ENCODE data around the gene CDK13.
"Not testable (repeated sequence)": the region's sequence is repeated elsewhere in the genome, so short reads cannot be mapped to it uniquely, and the experiment has no call there.

CDK13 gene

GRCh38 chr7:39949971-39950472 is at the start of gene CDK13:
CDK13 (plus strand) TSS chr7:39950256; CDS start chr7:39950642, 386 bp downstream.
- H3K9ac ChIP-seq (ENCODE audit: low read length), result peak within 1 kb of the TSS; percentile 99
- DNase-seq (ENCODE audit: low read depth), result peak; percentile 83
- H3K9me3 ChIP-seq (ENCODE audit: control insufficient read depth, low read length), result no peaks in the 10 kb centered on the region
- H3K4me1 ChIP-seq (ENCODE audit: control insufficient read depth, insufficient read depth, low read length), result peaks cover 23% of the 10 kb centered on the region
- no peaks in the 10 kb centered on the region for H3K36me3 ChIP-seq (ENCODE audit: control insufficient read depth, insufficient read depth, low read length, severe bottlenecking)
- H3K27me3 ChIP-seq (replicated peaks; ENCODE audit: control insufficient read depth, insufficient read depth, low read length), result no peaks in the 10 kb centered on the region
- peak within 1 kb of the TSS; percentile 97 for H3K4me3 ChIP-seq (ENCODE audit: low read length)

- Histone ChIP-seq H3K9ac (ENCODE audit: low read length) (no peak overlapping the region), H3K4me1 (ENCODE audit: control insufficient read depth, insufficient read depth, low read length) (no peaks in the 10 kb centered on the region), H3K4me3 (ENCODE audit: low read length) (no peak overlapping the region), H3K27me3 (replicated peaks; ENCODE audit: control insufficient read depth, insufficient read depth, low read length) (peaks cover 9% of the 10 kb centered on the region), H3K9me3 (ENCODE audit: control insufficient read depth, low read length) (peaks cover 7% of the 10 kb centered on the region), H3K36me3 (ENCODE audit: control insufficient read depth, insufficient read depth, low read length, severe bottlenecking) (no peaks in the 10 kb centered on the region)
- DNase-seq (ENCODE audit: low read depth), result no peak
Measured at GRCh38 chr7:39904077-39904486, 46.0 kb upstream of the CDK13 start.

- no peak for DNase-seq (ENCODE audit: low read depth)
- Histone ChIP-seq H3K9ac (ENCODE audit: low read length) (no peak overlapping the region), H3K4me1 (ENCODE audit: control insufficient read depth, insufficient read depth, low read length) (peaks cover 6% of the 10 kb centered on the region), H3K36me3 (ENCODE audit: control insufficient read depth, insufficient read depth, low read length, severe bottlenecking) (no peaks in the 10 kb centered on the region), H3K9me3 (ENCODE audit: control insufficient read depth, low read length) (peaks cover 13% of the 10 kb centered on the region), H3K27me3 (replicated peaks; ENCODE audit: control insufficient read depth, insufficient read depth, low read length) (no peaks in the 10 kb centered on the region), H3K4me3 (ENCODE audit: low read length) (no peak overlapping the region)
Measured at GRCh38 chr7:39908141-39908540, 41.9 kb upstream of the CDK13 start.

GRCh38 chr7:39908973-39909372 is 41.1 kb upstream of the CDK13 start:
- Histone ChIP-seq H3K4me3 (ENCODE audit: low read length) (no peak overlapping the region), H3K9me3 (ENCODE audit: control insufficient read depth, low read length) (peaks cover 13% of the 10 kb centered on the region), H3K4me1 (ENCODE audit: control insufficient read depth, insufficient read depth, low read length) (peaks cover 6% of the 10 kb centered on the region), H3K27me3 (replicated peaks; ENCODE audit: control insufficient read depth, insufficient read depth, low read length) (no peaks in the 10 kb centered on the region), H3K36me3 (ENCODE audit: control insufficient read depth, insufficient read depth, low read length, severe bottlenecking) (no peaks in the 10 kb centered on the region), H3K9ac (ENCODE audit: low read length) (no peak overlapping the region)
- DNase-seq (ENCODE audit: low read depth), result no peak

- DNase-seq (ENCODE audit: low read depth), result no peak
- Histone ChIP-seq H3K4me3 (ENCODE audit: low read length) (no peak overlapping the region), H3K4me1 (ENCODE audit: control insufficient read depth, insufficient read depth, low read length) (peaks cover 6% of the 10 kb centered on the region), H3K9me3 (ENCODE audit: control insufficient read depth, low read length) (peaks cover 13% of the 10 kb centered on the region), H3K36me3 (ENCODE audit: control insufficient read depth, insufficient read depth, low read length, severe bottlenecking) (no peaks in the 10 kb centered on the region), H3K27me3 (replicated peaks; ENCODE audit: control insufficient read depth, insufficient read depth, low read length) (no peaks in the 10 kb centered on the region), H3K9ac (ENCODE audit: low read length) (no peak overlapping the region)
Measured at GRCh38 chr7:39909526-39909925, 40.5 kb upstream of the CDK13 start.

GRCh38 chr7:39910108-39910869 is 39.8 kb upstream of the CDK13 start:
- Histone ChIP-seq H3K4me3 (ENCODE audit: low read length) (no peak overlapping the region), H3K27me3 (replicated peaks; ENCODE audit: control insufficient read depth, insufficient read depth, low read length) (no peaks in the 10 kb centered on the region), H3K9ac (ENCODE audit: low read length) (no peak overlapping the region), H3K4me1 (ENCODE audit: control insufficient read depth, insufficient read depth, low read length) (peaks cover 6% of the 10 kb centered on the region), H3K36me3 (ENCODE audit: control insufficient read depth, insufficient read depth, low read length, severe bottlenecking) (no peaks in the 10 kb centered on the region), H3K9me3 (ENCODE audit: control insufficient read depth, low read length) (peaks cover 13% of the 10 kb centered on the region)
- DNase-seq (ENCODE audit: low read depth), result peak; percentile 34

- no peak for DNase-seq (ENCODE audit: low read depth)
- H3K4me1 ChIP-seq (ENCODE audit: control insufficient read depth, insufficient read depth, low read length), result peaks cover 6% of the 10 kb centered on the region
- H3K36me3 ChIP-seq (ENCODE audit: control insufficient read depth, insufficient read depth, low read length, severe bottlenecking), result no peaks in the 10 kb centered on the region
- H3K27me3 ChIP-seq (replicated peaks; ENCODE audit: control insufficient read depth, insufficient read depth, low read length), result no peaks in the 10 kb centered on the region
- H3K4me3 ChIP-seq (ENCODE audit: low read length), result no peak overlapping the region
- peaks cover 13% of the 10 kb centered on the region for H3K9me3 ChIP-seq (ENCODE audit: control insufficient read depth, low read length)
- no peak overlapping the region for H3K9ac ChIP-seq (ENCODE audit: low read length)
Measured at GRCh38 chr7:39911167-39911566, 38.9 kb upstream of the CDK13 start.

GRCh38 chr7:39915847-39916246 is 34.2 kb upstream of the CDK13 start:
- not testable (repeated sequence) for H3K9me3 ChIP-seq (ENCODE audit: control insufficient read depth, low read length); H3K9ac ChIP-seq (ENCODE audit: low read length); H3K36me3 ChIP-seq (ENCODE audit: control insufficient read depth, insufficient read depth, low read length, severe bottlenecking); H3K4me3 ChIP-seq (ENCODE audit: low read length); DNase-seq (ENCODE audit: low read depth); H3K4me1 ChIP-seq (ENCODE audit: control insufficient read depth, insufficient read depth, low read length); H3K27me3 ChIP-seq (replicated peaks; ENCODE audit: control insufficient read depth, insufficient read depth, low read length)

- H3K27me3 ChIP-seq (replicated peaks; ENCODE audit: control insufficient read depth, insufficient read depth, low read length), result peaks cover 4% of the 10 kb centered on the region
- no peak overlapping the region for H3K4me3 ChIP-seq (ENCODE audit: low read length)
- no peaks in the 10 kb centered on the region for H3K36me3 ChIP-seq (ENCODE audit: control insufficient read depth, insufficient read depth, low read length, severe bottlenecking)
- DNase-seq (ENCODE audit: low read depth), result no peak
- H3K9me3 ChIP-seq (ENCODE audit: control insufficient read depth, low read length), result no peaks in the 10 kb centered on the region
- peaks cover 3% of the 10 kb centered on the region for H3K4me1 ChIP-seq (ENCODE audit: control insufficient read depth, insufficient read depth, low read length)
- H3K9ac ChIP-seq (ENCODE audit: low read length), result no peak overlapping the region
Measured at GRCh38 chr7:39919646-39920045, 30.4 kb upstream of the CDK13 start.

GRCh38 chr7:39921506-39922175 is 28.4 kb upstream of the CDK13 start:
- Histone ChIP-seq H3K9ac (ENCODE audit: low read length) (no peak overlapping the region), H3K27me3 (replicated peaks; ENCODE audit: control insufficient read depth, insufficient read depth, low read length) (peaks cover 1% of the 10 kb centered on the region)
- no peak for DNase-seq (ENCODE audit: low read depth)

GRCh38 chr7:39922580-39922979 is 27.5 kb upstream of the CDK13 start:
- H3K4me1 ChIP-seq (ENCODE audit: control insufficient read depth, insufficient read depth, low read length), result peaks cover 3% of the 10 kb centered on the region
- H3K4me3 ChIP-seq (ENCODE audit: low read length), result no peak overlapping the region
- no peaks in the 10 kb centered on the region for H3K27me3 ChIP-seq (replicated peaks; ENCODE audit: control insufficient read depth, insufficient read depth, low read length)
- H3K9ac ChIP-seq (ENCODE audit: low read length), result no peak overlapping the region
- no peak for DNase-seq (ENCODE audit: low read depth)
- H3K9me3 ChIP-seq (ENCODE audit: control insufficient read depth, low read length), result no peaks in the 10 kb centered on the region
- no peaks in the 10 kb centered on the region for H3K36me3 ChIP-seq (ENCODE audit: control insufficient read depth, insufficient read depth, low read length, severe bottlenecking)

More at GRCh38 chr7:39921506-39922175, 28.4 kb upstream of the CDK13 start:
- Histone ChIP-seq H3K36me3 (ENCODE audit: control insufficient read depth, insufficient read depth, low read length, severe bottlenecking) (no peaks in the 10 kb centered on the region), H3K4me1 (ENCODE audit: control insufficient read depth, insufficient read depth, low read length) (peaks cover 3% of the 10 kb centered on the region), H3K9me3 (ENCODE audit: control insufficient read depth, low read length) (no peaks in the 10 kb centered on the region), H3K4me3 (ENCODE audit: low read length) (no peak overlapping the region)

Measured in adipocyte (in vitro differentiated cells).